ENCODE data around the gene FASTKD3. TPM values are rescaled to one million over a fixed set of nuclear protein-coding genes. Genes with fewer than 3 reads are reported as not detected.
"Not testable (repeated sequence)": the region's sequence is repeated elsewhere in the genome, so short reads cannot be mapped to it uniquely, and the experiment has no call there.

FASTKD3 gene
- polyA plus RNA-seq (ENCODE audit: insufficient read length in 4 of 4) = 10 to 100 TPM; 13.8 to 32.6 (median 25.1) TPM

GRCh38 chr5:7868773-7869473 is at the start of gene FASTKD3, which contains the start of gene MTRR:
Gene FASTKD3 (minus strand): TSS chr5:7869031. CDS start chr5:7868083, 948 bp downstream.
Gene MTRR (plus strand): TSS chr5:7869148. CDS start chr5:7870795, 1,647 bp downstream.
- DNase-seq (ENCODE audit: low read depth in 4 of 4, low spot score in 3 of 4) = peak; percentile 74 to 87 (median 80)

GRCh38 chr5:7917130-7918123 is 48.6 kb upstream of the FASTKD3 start:
- no peak for DNase-seq (ENCODE audit: low read depth in 4 of 4, low spot score in 3 of 4)

- peak in 1 of 4 donors; percentile 24 for DNase-seq (ENCODE audit: low read depth in 4 of 4, low spot score in 3 of 4)
Measured at GRCh38 chr5:7916171-7916804, 47.5 kb upstream of the FASTKD3 start.

GRCh38 chr5:7911429-7911771 is 42.6 kb upstream of the FASTKD3 start:
- not testable (repeated sequence) for DNase-seq (ENCODE audit: low read depth in 4 of 4, low spot score in 3 of 4)

- DNase-seq (ENCODE audit: low read depth in 4 of 4, low spot score in 3 of 4) = no peak
Measured at GRCh38 chr5:7910738-7911428, 42.1 kb upstream of the FASTKD3 start.

- no peak for DNase-seq (ENCODE audit: low read depth in 4 of 4, low spot score in 3 of 4)
Measured at GRCh38 chr5:7908317-7908716, 39.5 kb upstream of the FASTKD3 start.

- DNase-seq (ENCODE audit: low read depth in 4 of 4, low spot score in 3 of 4) = no peak
Measured at GRCh38 chr5:7907612-7908011, 38.8 kb upstream of the FASTKD3 start.

- no peak for DNase-seq (ENCODE audit: low read depth in 4 of 4, low spot score in 3 of 4)
Measured at GRCh38 chr5:7904170-7904569, 35.3 kb upstream of the FASTKD3 start.

- DNase-seq (ENCODE audit: low read depth in 4 of 4, low spot score in 3 of 4) = no peak
Measured at GRCh38 chr5:7902666-7903625, 34.1 kb upstream of the FASTKD3 start.

GRCh38 chr5:7902201-7902600 is 33.4 kb upstream of the FASTKD3 start:
- no peak for DNase-seq (ENCODE audit: low read depth in 4 of 4, low spot score in 3 of 4)

GRCh38 chr5:7897014-7897600 is 28.3 kb upstream of the FASTKD3 start:
- no peak for DNase-seq (ENCODE audit: low read depth in 4 of 4, low spot score in 3 of 4)

GRCh38 chr5:7894860-7895259 is 26.0 kb upstream of the FASTKD3 start:
- DNase-seq (ENCODE audit: low read depth in 4 of 4, low spot score in 3 of 4) = no peak

- no peak for DNase-seq (ENCODE audit: low read depth in 4 of 4, low spot score in 3 of 4)
Measured at GRCh38 chr5:7894439-7894838, 25.6 kb upstream of the FASTKD3 start.

GRCh38 chr5:7888901-7889300 is 20.1 kb upstream of the FASTKD3 start:
- DNase-seq (ENCODE audit: low read depth in 4 of 4, low spot score in 3 of 4) = no peak

GRCh38 chr5:7886849-7887475 is 18.1 kb upstream of the FASTKD3 start:
- DNase-seq (ENCODE audit: low read depth in 4 of 4, low spot score in 3 of 4) = no peak

GRCh38 chr5:7884491-7885267 is 15.8 kb upstream of the FASTKD3 start:
- DNase-seq (ENCODE audit: low read depth in 4 of 4, low spot score in 3 of 4) = no peak

GRCh38 chr5:7882926-7883325 is 14.1 kb upstream of the FASTKD3 start:
- no peak for DNase-seq (ENCODE audit: low read depth in 4 of 4, low spot score in 3 of 4)

GRCh38 chr5:7881816-7882215 is 13.0 kb upstream of the FASTKD3 start:
- DNase-seq (ENCODE audit: low read depth in 4 of 4, low spot score in 3 of 4) = no peak

Measured in left renal pelvis (tissue), 4 donors.